ENCODE measurements around the gene NRARP.

DNA sequence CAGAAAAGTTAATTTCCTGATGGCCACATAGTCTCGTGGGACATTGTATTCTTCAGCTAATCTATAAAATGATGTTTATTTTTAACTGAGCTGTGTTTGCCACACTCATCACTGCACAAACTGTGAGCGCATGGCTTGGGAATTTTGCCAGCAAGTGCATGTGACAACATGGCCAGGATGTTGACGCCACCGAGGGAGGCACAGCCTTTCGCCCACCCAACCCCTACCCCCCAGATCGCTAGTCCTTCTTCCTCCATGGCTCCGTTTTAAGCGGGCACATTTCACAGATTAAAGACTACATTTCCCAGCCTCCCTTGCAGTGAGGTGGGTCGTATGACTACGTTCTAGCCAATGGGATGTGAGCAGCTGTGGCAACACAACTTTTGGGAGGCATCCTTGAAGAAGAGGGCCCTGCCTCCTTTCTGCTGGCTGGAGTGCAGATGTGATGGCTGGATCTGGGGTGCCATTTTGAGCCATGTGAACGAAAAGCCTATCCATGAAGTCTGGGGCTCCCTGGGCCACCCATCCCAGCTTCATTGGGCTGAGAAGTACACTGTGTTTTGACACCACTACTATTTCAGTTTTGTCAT is 7.9 kb downstream of the NRARP start:
- TF ChIP-seq, protein P1, sequence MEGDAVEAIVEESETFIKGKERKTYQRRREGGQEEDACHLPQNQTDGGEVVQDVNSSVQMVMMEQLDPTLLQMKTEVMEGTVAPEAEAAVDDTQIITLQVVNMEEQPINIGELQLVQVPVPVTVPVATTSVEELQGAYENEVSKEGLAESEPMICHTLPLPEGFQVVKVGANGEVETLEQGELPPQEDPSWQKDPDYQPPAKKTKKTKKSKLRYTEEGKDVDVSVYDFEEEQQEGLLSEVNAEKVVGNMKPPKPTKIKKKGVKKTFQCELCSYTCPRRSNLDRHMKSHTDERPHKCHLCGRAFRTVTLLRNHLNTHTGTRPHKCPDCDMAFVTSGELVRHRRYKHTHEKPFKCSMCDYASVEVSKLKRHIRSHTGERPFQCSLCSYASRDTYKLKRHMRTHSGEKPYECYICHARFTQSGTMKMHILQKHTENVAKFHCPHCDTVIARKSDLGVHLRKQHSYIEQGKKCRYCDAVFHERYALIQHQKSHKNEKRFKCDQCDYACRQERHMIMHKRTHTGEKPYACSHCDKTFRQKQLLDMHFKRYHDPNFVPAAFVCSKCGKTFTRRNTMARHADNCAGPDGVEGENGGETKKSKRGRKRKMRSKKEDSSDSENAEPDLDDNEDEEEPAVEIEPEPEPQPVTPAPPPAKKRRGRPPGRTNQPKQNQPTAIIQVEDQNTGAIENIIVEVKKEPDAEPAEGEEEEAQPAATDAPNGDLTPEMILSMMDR (IDR thresholded peaks at IDR 0.05 in 2 of 3, conservative IDR thresholded peaks at IDR 0.05 in 1 of 3; ENCODE audit: borderline replicate concordance in 1 of 3, insufficient read depth in 1 of 3, low read depth in 2 of 3, low read length in 2 of 3), result no peak; a peak in 1 of 6 replicates
- TF ChIP-seq, protein P2, sequence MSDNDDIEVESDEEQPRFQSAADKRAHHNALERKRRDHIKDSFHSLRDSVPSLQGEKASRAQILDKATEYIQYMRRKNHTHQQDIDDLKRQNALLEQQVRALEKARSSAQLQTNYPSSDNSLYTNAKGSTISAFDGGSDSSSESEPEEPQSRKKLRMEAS (IDR thresholded peaks at IDR 0.05), result no peak
- TF ChIP-seq ZNF274 (IDR thresholded peaks at IDR 0.05; ENCODE audit: low read depth, low read length), result no peak
- no peak for TF ChIP-seq ZBTB33 (IDR thresholded peaks at IDR 0.05; ENCODE audit: extremely low read depth, insufficient replicate concordance, low read length)
- TF ChIP-seq EZH2 (IDR thresholded peaks at IDR 0.05), result no peak
- TF ChIP-seq POLR2AphosphoS5 (IDR thresholded peaks at IDR 0.05; ENCODE audit: low read depth, low read length), result no peak
- peak; percentile 78 for TF ChIP-seq POLR2A (IDR thresholded peaks at IDR 0.05; ENCODE audit: borderline replicate concordance, extremely low read depth, insufficient read depth, insufficient read length)
- no peak for TF ChIP-seq EZH2phosphoT487 (IDR thresholded peaks at IDR 0.05; ENCODE audit: borderline replicate concordance)
- no peak for TF ChIP-seq EGR1 (IDR thresholded peaks at IDR 0.05; ENCODE audit: low read depth)
- no peak for TF ChIP-seq TCF7L2 (IDR thresholded peaks at IDR 0.05; ENCODE audit: borderline replicate concordance, extremely low read depth, insufficient read depth, insufficient read length)
- TF ChIP-seq ATF3 (IDR thresholded peaks at IDR 0.05), result no peak
- no peak for TF ChIP-seq SIN3A (IDR thresholded peaks at IDR 0.05; ENCODE audit: low read depth)
- TF ChIP-seq YY1 (IDR thresholded peaks at IDR 0.05; ENCODE audit: extremely low read depth, insufficient replicate concordance, low read depth, low read length), result peak; percentile 82
- no peak for TF ChIP-seq RAD21 (IDR thresholded peaks at IDR 0.05; ENCODE audit: low read depth)
